ENCODE data around the gene HIP1R.

Gene HIP1R

DNA sequence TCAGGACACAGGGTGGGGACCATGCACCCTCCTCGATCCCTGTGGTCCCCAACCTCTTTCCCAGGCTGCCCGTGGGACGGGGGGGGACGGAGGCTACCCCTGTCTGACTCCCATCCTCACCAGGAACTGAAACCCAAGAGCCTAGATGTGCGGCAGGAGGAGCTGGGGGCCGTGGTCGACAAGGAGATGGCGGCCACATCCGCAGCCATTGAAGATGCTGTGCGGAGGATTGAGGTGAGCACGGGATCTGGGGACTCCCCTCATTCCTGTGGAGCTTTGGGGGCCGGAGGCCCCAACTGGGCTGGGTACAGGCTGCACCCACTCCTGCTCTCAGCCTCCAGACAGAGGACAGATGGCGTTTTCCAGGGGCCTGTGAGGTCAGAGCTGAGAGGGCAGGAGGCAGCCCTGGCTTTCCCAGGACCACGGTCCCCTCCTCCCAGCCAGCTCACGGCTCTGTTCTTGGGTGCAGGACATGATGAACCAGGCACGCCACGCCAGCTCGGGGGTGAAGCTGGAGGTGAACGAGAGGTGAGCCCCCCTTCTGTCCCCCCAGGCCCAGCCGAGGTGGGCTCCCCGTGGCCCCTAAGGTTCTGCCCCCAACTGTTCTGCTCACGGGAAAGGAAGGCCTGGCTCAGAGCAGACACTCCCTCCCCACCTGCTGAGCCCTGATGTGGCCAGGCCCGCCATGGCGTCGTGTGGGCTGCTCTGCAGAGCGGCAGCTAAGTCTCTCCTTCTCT, 24.2 kb downstream of the HIP1R start:
- DNase-seq (ENCODE audit: low read depth, low spot score): no peak
- no peak overlapping the region for H3K27ac ChIP-seq

DNA sequence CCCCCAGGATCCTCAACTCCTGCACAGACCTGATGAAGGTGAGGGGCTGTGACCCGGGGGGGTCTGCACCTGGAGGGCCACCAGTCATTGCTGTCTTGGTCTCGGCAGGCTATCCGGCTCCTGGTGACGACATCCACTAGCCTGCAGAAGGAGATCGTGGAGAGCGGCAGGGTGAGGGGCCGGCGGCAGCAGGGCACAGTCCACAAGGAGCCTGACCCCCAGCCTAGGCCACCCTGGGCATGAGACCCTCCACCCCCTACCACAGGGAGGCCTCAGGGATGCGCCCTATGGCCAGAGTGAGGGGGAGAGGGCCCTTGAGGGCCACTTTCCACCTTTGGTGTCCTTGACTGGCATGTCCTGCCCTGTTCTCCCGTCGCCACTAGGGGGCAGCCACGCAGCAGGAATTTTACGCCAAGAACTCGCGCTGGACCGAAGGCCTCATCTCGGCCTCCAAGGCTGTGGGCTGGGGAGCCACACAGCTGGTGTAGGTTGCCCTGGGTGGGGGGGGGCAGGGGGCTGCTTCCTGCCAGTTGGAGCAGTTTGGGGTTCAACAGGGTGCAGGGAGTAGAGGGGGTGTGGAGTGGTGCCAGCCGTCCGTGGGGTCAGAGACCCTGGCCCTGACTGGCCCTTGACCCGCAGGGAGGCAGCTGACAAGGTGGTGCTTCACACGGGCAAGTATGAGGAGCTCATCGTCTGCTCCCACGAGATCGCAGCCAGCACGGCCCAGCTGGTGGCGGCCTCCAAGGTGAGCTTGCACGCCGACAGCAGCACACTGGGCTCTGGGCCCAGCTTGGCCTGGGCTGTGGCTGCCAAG, 25.0 kb downstream of the HIP1R start:
- no peak for DNase-seq (ENCODE audit: low read depth, low spot score)
- peak overlapping the region; percentile 43 for H3K27ac ChIP-seq

- DNase-seq (ENCODE audit: low read depth, low spot score): no peak
- peak overlapping the region; percentile 43 for H3K27ac ChIP-seq
These were observed 25.8 kb downstream of the HIP1R start for GRCh38 chr12:122860854-122861586.

DNA sequence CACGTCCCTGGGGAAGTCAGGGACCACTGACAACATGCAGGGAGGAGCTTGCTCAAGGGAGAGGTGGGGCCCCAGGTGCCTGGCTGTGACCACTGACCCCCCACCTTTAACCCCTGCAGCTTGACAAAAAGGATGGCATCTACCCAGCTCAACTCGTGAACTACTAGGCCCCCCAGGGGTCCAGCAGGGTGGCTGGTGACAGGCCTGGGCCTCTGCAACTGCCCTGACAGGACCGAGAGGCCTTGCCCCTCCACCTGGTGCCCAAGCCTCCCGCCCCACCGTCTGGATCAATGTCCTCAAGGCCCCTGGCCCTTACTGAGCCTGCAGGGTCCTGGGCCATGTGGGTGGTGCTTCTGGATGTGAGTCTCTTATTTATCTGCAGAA, 26.3 kb downstream of the HIP1R start:
- no peak for DNase-seq (ENCODE audit: low read depth, low spot score)
- H3K27ac ChIP-seq: peak overlapping the region; percentile 75

- no peak for DNase-seq (ENCODE audit: low read depth, low spot score)
- H3K27ac ChIP-seq: peak overlapping the region; percentile 75
These were observed 26.9 kb downstream of the HIP1R start for GRCh38 chr12:122862110-122862634.

DNA sequence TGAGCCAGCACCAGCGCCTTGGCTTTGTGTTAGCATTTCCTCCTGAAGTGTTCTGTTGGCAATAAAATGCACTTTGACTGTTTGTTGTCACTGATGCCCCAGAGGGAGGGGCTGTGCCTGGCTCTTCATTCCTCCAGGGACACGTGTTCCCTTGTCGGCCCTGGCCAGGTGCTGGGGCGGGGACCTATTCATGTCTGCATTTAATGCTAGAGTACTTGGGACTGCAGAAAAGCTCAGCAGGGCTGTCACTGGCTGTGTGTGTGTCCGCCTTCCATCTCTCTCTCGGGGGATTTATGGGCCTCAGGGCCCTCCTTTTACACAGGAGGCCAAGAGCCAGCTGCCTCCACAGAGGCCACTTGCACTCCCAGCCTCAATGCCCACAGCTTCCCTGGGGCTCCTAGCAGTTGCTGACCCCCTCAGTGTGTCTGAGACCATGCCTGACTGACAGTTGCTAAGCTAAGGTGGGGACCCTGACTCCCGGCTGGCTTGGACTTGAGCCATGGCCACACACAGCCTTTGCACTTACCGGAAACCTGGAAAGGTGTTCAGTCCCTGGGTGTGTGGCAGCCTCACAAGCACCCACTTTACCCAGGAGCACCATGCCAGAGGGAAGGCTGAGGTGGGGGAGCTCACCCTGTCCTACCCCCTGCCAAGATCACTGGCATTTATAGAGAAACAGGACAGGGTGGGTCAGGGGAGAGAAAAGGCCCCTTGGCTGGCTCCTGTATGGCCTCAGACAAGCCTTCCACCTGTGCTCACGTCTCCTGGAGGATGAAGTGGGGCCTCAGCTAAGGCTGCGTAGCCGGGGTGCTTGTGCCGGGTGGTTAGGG, 27.8 kb downstream of the HIP1R start:
- no peak for DNase-seq (ENCODE audit: low read depth, low spot score)
- H3K27ac ChIP-seq: peak overlapping the region; percentile 75

DNA sequence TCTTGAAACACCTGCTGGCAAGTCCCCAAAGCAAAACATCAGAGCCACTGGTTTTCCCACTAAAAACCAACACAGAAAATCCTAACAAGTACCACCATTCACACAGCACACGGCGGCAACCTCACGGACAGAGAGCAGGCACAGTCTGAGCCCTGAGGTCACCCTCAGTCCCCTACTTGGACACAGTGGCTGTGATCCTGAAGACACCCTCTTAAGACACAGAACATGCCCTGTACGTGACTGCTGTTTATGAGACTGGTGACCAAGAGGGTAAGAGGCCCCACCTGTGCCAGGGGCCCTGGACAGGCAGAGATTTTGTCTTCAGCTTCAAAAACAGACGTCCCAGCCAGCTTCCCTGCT, 29.6 kb downstream of the HIP1R start:
- H3K27ac ChIP-seq: peak overlapping the region; percentile 75
- no peak for DNase-seq (ENCODE audit: low read depth, low spot score)

DNA sequence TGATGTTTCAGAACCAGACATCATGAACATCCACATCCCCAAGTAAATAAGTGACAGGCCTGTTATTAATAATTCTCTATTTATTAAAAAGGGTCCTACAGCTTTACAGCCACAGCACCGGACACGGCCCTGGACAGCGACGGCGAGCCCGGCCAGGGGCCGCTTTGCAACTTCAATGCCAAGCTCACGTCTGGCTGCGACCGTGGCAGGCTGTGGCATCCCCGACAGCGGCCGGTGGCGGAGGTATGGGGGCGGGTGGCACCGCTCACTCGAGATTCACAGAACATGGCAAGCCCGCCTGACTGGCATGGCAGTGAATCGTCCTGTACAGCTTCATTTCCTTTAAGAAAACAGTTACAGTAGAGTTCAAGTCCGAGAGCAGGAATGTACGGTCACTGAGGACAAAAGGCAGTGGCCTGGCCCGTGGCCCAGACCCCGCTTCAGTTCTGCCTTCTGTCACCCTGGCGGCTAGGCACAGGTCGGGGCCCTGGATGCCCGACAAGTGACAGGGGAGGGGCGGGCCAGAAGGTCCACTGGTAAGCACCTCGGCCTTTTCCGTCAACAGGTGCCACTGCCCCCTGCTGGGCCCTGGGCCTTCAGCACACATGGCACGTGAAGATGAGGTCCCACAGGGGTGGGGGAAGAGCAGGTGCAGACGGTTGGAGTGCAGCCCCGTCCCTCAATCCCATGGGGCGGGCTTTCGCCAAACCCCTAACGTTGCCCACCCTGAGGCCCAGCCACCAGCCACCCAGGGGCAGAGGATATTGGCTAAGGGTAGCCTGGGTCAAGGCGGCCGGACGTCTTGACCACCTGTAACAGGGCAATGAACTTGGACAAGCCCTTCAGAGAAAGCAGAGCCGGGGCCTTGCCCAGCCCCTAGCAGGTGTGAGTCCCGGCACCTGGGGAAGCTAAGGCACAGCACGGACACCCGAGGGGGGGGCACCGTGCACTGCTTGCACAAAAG, 30.3 kb downstream of the HIP1R start:
- DNase-seq (ENCODE audit: low read depth, low spot score): no peak
- H3K27ac ChIP-seq: peak overlapping the region; percentile 75

DNA sequence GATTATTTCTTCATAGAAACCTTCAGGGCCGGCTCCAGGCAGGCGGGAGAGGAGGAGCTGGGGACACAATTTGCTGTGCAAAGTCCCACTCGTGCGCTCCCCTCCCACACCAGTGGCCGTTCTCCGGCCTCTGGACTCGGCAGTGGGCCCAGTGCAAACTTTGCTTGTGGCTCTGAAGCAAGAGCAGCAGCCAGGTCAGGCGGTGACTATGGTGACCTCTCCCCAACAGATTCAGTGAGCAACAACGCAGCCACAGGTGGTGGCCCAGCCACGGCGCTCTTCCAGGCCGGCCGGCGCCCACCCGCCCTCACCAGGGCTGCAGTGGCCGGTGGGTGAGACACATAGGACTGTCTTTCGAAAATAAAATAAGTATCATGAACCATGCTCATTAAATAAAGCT, 31.1 kb downstream of the HIP1R start:
- H3K27ac ChIP-seq: no peak overlapping the region
- DNase-seq (ENCODE audit: low read depth, low spot score): no peak

GRCh38 chr12:122866950-122867607, 31.8 kb downstream of the HIP1R start:
- peak overlapping the region; percentile 87 for H3K27ac ChIP-seq
- no peak for DNase-seq (ENCODE audit: low read depth, low spot score)

GRCh38 chr12:122867691-122868461, 32.6 kb downstream of the HIP1R start:
- peak overlapping the region; percentile 87 for H3K27ac ChIP-seq
- no peak for DNase-seq (ENCODE audit: low read depth, low spot score)

- peak overlapping the region; percentile 87 for H3K27ac ChIP-seq
- no peak for DNase-seq (ENCODE audit: low read depth, low spot score)
These were observed 33.4 kb downstream of the HIP1R start for GRCh38 chr12:122868471-122869177.

DNA sequence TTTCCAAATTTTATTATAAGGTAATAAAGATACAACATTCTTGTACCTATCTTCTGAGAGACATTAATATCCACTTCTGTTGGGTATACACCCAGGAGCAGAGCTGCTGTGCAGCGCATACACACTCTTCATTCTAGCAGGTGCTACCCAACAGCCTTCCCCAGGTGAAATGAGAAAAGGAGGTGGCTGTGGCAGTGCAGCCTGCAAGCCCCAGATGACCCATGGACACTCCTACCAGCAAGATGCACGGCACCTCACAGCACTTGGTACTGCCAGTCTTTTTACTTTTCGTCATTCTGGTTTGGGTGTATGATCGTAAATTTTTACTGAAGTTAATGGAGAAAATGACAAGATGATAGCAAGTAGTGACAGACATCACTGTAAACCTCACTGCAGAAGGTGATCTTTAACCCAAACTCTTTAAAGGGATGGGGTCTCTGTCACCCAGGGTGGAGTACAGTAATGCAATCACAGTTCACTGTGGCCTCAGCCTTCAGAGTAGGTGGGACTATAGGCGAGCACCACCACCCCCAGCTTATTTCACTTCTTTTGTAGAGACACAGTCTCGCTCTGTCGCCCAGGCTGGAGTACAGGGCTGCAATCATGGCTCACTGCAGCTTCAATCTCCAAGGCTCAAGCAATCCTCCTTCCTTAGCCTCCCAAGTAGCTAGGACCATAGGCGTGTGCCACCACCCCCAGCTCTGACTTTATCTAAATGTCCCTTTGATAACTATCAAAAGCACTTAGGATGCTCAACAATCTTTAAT, 34.1 kb downstream of the HIP1R start:
- DNase-seq (ENCODE audit: low read depth, low spot score): no peak
- H3K27ac ChIP-seq: peak overlapping the region; percentile 87

- no peak for DNase-seq (ENCODE audit: low read depth, low spot score)
- peak overlapping the region; percentile 87 for H3K27ac ChIP-seq
These were observed 35.0 kb downstream of the HIP1R start for GRCh38 chr12:122870163-122870842.

GRCh38 chr12:122870867-122871664, 35.8 kb downstream of the HIP1R start:
- no peak for DNase-seq (ENCODE audit: low read depth, low spot score)

More at GRCh38 chr12:122870867-122871664, 35.8 kb downstream of the HIP1R start:
- peak overlapping the region; percentile 87 for H3K27ac ChIP-seq

Data from epithelial cell of prostate (primary cell).